A673 (cell line): ENCODE results near the gene GRID2. TPM values are rescaled to one million over a fixed set of nuclear protein-coding genes. Genes with fewer than 3 reads are reported as not detected.

ENCODE experiments used
- BruUV-seq: library from RNA; stranded (reverse); fragments of 400-500 nt; replicated peaks from 2 replicates; lab custom pipeline; 2021; lab: Mats Ljungman, UMichigan
- CTCF ChIA-PET: fragments of 300-600 bp; sonication (Branson Sonifier 250); formaldehyde crosslinking; loops from one replicate; lab custom pipeline; 2022; ENCODE audit warnings: antibody characterized with exemption; lab: Charles Lee
- POLR2A ChIA-PET: fragments of 300-600 bp; sonication (Branson Sonifier 250); formaldehyde crosslinking; loops from one replicate; lab custom pipeline; 2022; ENCODE audit warnings: antibody characterized with exemption; ENCODE audit not compliant: low non-redundant PET; lab: Charles Lee
- DNase-seq: peaks from one replicate; pipeline ENCODE4 v3.0.0-alpha.2; 2015; ENCODE audit warnings: low spot score
- H3K27ac ChIP-seq: fragments of 200-600 bp; sonication (generic); 2 replicates; pipeline ENCODE4 v1.5.1; 2016; ENCODE audit warnings: mixed run types, low read depth, mild to moderate bottlenecking, mixed read lengths, antibody characterized with exemption, low read length; ENCODE audit not compliant: poor library complexity, severe bottlenecking
- H3K27me3 ChIP-seq: fragments of 200-600 bp; sonication (generic); replicated peaks from 2 replicates; pipeline ENCODE4 v1.6.1; 2017; ENCODE audit warnings: mixed run types, low read depth, mild to moderate bottlenecking, mixed read lengths, antibody characterized with exemption, low read length; ENCODE audit not compliant: insufficient read depth, poor library complexity
- H3K36me3 ChIP-seq: fragments of 200-600 bp; sonication (generic); 2 replicates; pipeline ENCODE4 v1.6.1; 2016; ENCODE audit warnings: mixed run types, mild to moderate bottlenecking, mixed read lengths, antibody characterized with exemption, low read length; ENCODE audit not compliant: insufficient read depth, poor library complexity, severe bottlenecking
- H3K4me1 ChIP-seq: fragments of 200-600 bp; sonication (generic); 2 replicates; pipeline ENCODE4 v1.6.1; 2017; ENCODE audit warnings: mixed run types, mild to moderate bottlenecking, mixed read lengths, antibody characterized with exemption, low read length; ENCODE audit not compliant: insufficient read depth, poor library complexity, severe bottlenecking
- H3K4me3 ChIP-seq: fragments of 200-600 bp; sonication (generic); 2 replicates; pipeline ENCODE4 v1.5.1; 2016; ENCODE audit warnings: low read depth, mixed run types, mild to moderate bottlenecking, mixed read lengths, low read length; ENCODE audit not compliant: poor library complexity, severe bottlenecking
- H3K9me3 ChIP-seq: fragments of 200-600 bp; sonication (generic); 2 replicates; pipeline ENCODE4 v1.6.1; 2016; ENCODE audit warnings: mixed run types, low read depth, mild to moderate bottlenecking, mixed read lengths, antibody characterized with exemption, low read length; ENCODE audit not compliant: poor library complexity, severe bottlenecking
- CTCF ChIP-seq: fragments of 300-800, 200-600 bp; sonication (generic); conservative IDR thresholded peaks from 2 replicates; pipeline ENCODE4 v1.5.1; 2017; ENCODE audit warnings: low read depth, mild to moderate bottlenecking, antibody characterized with exemption, low read length, moderate library complexity, mixed read lengths
- EZH2 ChIP-seq: fragments of 200-600 bp; sonication (generic); IDR thresholded peaks from 2 replicates; pipeline ENCODE4 v1.6.1; 2017; ENCODE audit warnings: borderline replicate concordance, low read depth, mild to moderate bottlenecking, mixed read lengths, antibody characterized with exemption, low read length; ENCODE audit not compliant: poor library complexity, severe bottlenecking
- intact Hi-C: fragments of 100-400 bp; cut with micrococcal nuclease; formaldehyde crosslinking; loops from one replicate; pipeline ENCODE4 v1.10.0; 2022; ENCODE audit not compliant: unreplicated experiment
- total RNA-seq: library from RNA; stranded (reverse); gene quantifications from 2 replicates; pipeline ENCODE4 v1.2.3, GENCODE V29; 2021

The GRID2 gene
- total RNA-seq, 1 experiment from 2014 or later: not detected

DNA sequence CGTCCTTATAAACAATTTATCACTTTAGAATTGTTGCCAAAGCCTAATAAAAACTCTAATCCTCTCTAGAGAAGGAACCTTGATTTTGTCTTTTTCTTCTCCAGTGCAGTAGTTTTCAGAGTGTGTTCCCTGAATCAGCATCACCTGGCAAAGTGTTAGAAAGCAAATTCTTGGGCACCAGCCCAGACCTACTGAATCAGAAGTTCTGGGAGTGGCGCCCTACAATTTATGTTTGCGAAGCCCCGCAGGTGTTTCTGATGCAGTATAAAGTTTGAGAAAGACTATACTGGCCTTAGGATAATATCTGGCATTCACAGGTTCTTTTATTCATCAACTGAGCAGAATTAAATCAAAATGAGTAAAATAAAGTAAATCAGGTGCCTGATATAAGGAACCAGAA is 879.0 kb downstream of the GRID2 start:
- ChIA-PET POLR2A (no interaction called here), CTCF (no interaction called here)
- H3K4me3 ChIP-seq: no peak overlapping the region
- H3K9me3 ChIP-seq: no peaks in the 10 kb centered on the region
- intact Hi-C loops: no loop called here
- no peaks in the 10 kb centered on the region for H3K27me3 ChIP-seq
- TF ChIP-seq EZH2: no peak
- no peak for TF ChIP-seq CTCF
- H3K4me1 ChIP-seq: no peaks in the 10 kb centered on the region
- H3K36me3 ChIP-seq: no peaks in the 10 kb centered on the region
- H3K27ac ChIP-seq: no peak overlapping the region
- DNase-seq: no peak
- no TSS peak for BruUV-seq

DNA sequence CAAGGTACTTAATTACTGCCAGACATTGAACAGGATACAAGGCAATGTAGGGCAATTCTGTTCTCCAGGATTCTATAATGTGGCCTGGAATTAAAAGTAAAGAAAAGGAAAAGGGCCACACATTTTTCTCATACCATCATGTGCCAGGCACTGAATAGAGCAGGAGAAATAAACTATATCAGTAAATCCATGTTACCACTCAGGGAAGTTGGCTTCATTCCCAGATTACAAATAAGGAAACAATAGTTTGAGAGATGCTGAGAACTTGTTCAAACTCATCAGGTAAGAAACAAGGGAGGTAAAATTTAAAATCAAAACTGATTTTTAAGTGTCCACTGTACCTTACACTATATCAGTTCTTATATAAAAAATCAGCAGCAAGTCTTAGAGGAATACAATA is 879.8 kb downstream of the GRID2 start:
- peak; percentile 7 for DNase-seq
- ChIA-PET POLR2A (no interaction called here), CTCF (no interaction called here)
- Histone ChIP-seq H3K27me3 (no peaks in the 10 kb centered on the region), H3K36me3 (no peaks in the 10 kb centered on the region), H3K4me3 (no peak overlapping the region), H3K27ac (no peak overlapping the region), H3K4me1 (no peaks in the 10 kb centered on the region), H3K9me3 (no peaks in the 10 kb centered on the region)
- BruUV-seq: no TSS peak
- intact Hi-C loops: no loop called here
- TF ChIP-seq EZH2 (no peak), CTCF (no peak)

- H3K4me1 ChIP-seq: no peaks in the 10 kb centered on the region
- H3K27me3 ChIP-seq: no peaks in the 10 kb centered on the region
- POLR2A ChIA-PET: no interaction called here
- intact Hi-C loops: no loop called here
- no peaks in the 10 kb centered on the region for H3K36me3 ChIP-seq
- no peaks in the 10 kb centered on the region for H3K9me3 ChIP-seq
- CTCF ChIA-PET: no interaction called here
- DNase-seq: no peak
- no peak overlapping the region for H3K27ac ChIP-seq
- TF ChIP-seq CTCF: no peak
- no peak for TF ChIP-seq EZH2
- BruUV-seq: no TSS peak
- no peak overlapping the region for H3K4me3 ChIP-seq
Observed at GRCh38 chr4:93184053-93184452, 880.3 kb downstream of the GRID2 start.
